WI38 (cell line): Measurements from ENCODE around the gene RGS10.
A peak's percentile ranks its signal among the peaks of the same experiment; 100 is the strongest.
"Not testable (repeated sequence)": the region's sequence is repeated elsewhere in the genome, so short reads cannot be mapped to it uniquely, and the experiment has no call there.

Experiments used
- H3K4me3 ChIP-seq: 2 replicates; pipeline ENCODE4 v1.5.1; 2011; ENCODE audit warnings: low read depth, mild to moderate bottlenecking, control low read depth, low read length
- CTCF ChIP-seq: IDR thresholded peaks from 2 replicates; pipeline ENCODE4 v1.5.1; 2012; ENCODE audit warnings: low read depth, mild to moderate bottlenecking, control low read depth, low read length

RGS10 gene, protein sequence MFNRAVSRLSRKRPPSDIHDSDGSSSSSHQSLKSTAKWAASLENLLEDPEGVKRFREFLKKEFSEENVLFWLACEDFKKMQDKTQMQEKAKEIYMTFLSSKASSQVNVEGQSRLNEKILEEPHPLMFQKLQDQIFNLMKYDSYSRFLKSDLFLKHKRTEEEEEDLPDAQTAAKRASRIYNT

DNA sequence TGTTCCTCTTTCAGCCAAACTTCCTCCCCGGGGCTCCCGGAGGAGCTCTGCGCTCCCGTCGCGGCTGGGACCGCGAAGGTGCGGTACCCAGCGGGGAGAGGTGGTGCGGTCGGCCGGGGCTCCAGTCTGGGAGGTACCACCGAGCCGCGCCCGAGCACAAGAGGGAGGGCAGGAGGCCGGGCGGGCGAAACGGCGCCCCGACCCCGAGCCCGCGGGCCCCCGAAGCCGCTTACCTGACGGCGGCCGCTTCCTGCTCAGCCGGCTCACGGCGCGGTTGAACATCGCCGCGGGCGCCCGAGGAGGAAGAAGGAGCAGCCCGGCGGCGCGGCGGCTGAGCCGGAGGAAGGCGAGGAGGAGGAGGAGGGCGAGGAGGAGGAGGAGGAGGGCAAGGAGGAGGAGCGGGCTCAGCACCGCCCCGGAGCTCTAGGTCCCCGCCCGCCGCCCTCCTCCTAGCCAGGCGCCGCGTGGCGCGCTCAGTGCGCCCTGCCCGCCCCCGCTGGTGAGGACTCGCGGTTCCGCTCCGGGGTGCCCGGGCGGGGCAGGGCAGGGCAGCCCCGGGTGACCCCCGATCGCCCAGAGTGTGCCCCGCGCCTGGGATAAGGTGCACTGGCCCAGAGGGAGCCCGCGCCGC lies at the start of gene RGS10:
RGS10 (minus strand) TSS at position 363 of the 631 bp plus-strand sequence; CDS start at position 282, 81 bp downstream.
- H3K4me3 ChIP-seq: peak within 1 kb of the TSS; percentile 85
- no peak for TF ChIP-seq CTCF

GRCh38 chr10:119588071-119588470 lies 45.6 kb upstream of the RGS10 start:
- no peak for TF ChIP-seq CTCF
- no peak overlapping the region for H3K4me3 ChIP-seq

- H3K4me3 ChIP-seq: no peak overlapping the region
- no peak for TF ChIP-seq CTCF
Measured at GRCh38 chr10:119578355-119578754, 35.8 kb upstream of the RGS10 start.

GRCh38 chr10:119575991-119576390 lies 33.5 kb upstream of the RGS10 start:
- H3K4me3 ChIP-seq: no peak overlapping the region
- no peak for TF ChIP-seq CTCF

DNA sequence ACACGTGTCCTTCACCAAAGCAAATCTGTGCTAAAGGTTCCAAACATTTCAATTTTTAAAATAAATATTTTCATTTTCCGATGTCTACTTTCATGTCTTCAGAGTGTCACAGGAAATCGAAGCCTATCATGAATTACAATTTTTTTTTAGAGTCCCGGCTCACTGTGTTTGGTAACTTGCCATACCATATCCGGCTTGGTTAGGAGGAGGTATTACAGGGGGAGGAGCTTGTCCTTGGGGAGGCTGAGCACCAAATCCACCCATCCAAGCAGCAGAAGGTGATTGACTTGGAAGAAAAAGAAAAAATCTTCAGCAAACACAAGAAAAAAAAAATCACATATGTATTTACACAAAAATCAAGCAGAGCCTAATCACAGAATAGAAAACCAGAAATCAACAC lies 33.0 kb upstream of the RGS10 start:
- no peak for TF ChIP-seq CTCF
- H3K4me3 ChIP-seq: no peak overlapping the region

DNA sequence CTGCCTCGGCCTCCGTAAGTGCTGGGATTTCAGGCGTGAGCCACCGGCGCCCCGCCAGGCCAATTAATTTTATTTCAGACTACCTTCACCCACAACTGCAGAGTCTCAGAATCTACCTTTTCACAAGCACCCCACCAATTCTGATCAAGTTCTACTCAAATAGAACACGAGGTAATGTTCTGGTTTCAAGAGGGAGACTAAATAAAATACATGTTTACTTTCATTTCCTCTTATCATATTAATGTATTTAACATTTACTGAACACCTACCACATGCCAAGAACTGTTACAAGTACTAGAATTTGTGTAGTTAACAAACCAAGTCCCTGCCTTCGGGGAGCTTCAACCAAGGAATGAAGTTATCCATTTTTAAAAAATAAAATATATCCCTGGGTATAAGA lies 25.5 kb upstream of the RGS10 start:
- TF ChIP-seq CTCF: no peak
- no peak overlapping the region for H3K4me3 ChIP-seq

GRCh38 chr10:119562097-119562496 lies 19.6 kb upstream of the RGS10 start:
- no peak for TF ChIP-seq CTCF
- H3K4me3 ChIP-seq: no peak overlapping the region

DNA sequence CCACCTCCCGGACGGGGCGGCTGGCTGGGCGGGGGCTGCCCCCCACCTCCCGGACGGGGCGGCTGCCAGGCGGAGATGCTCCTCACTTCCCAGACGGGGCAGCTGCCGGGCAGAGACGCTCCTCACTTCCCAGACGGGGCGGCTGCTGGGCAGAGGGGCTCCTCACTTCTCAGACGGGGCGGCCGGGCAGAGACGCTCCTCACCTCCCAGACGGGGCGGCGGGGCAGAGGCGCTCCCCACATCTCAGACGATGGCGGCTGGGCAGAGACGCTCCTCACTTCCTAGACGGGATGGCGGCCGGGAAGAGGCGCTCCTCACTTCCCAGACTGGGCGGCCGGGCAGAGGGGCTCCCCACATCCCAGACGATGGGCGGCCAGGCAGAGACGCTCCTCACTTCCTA lies 17.0 kb upstream of the RGS10 start:
- not testable (repeated sequence) for H3K4me3 ChIP-seq

DNA sequence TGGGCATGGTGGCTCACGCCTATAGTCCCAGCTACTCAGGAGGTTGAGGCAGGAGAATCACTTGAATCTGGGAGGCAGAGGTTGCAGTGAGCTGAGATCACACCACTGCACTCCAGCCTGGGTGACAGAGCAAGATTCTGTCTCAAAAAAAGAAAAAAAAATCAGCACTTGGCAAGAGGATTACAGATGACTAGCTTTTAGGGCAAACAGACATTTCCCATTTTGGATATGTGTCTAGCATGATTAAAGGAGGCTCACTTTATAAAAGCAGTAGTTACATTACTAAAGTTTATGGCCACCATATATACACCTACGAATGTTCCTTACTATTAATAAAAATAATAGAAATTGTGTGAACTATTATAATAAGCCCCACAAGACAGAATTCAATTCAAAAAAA lies 13.6 kb upstream of the RGS10 start:
- not testable (repeated sequence) for H3K4me3 ChIP-seq
